ENCODE results near the gene HK1. TPM values are rescaled to one million over a fixed set of nuclear protein-coding genes. Genes with fewer than 3 reads are reported as not detected.
A peak's percentile ranks its signal among the peaks of the same experiment; 100 is the strongest.
"Not testable (repeated sequence)": the region's sequence is repeated elsewhere in the genome, so short reads cannot be mapped to it uniquely, and the experiment has no call there.

The HK1 gene
- total and polyA plus RNA-seq, 11 donors: 83.0 to 310 (median 227) TPM

- WGBS, 4 donors: 89 to 93% (median 91%) methylated on average over 11 of the region's 11 CpGs
- intact Hi-C loops (cut with DNase I): no loop called here
These were observed 16.8 kb downstream of the HK1 start for GRCh38 chr10:69295027-69295636.

GRCh38 chr10:69303632-69304051, 25.3 kb downstream of the HK1 start:
- Histone ChIP-seq H3K27me3 (no peaks in the 10 kb centered on the region), H3K36me3 (no peaks in the 10 kb centered on the region), H3K27ac (no peak overlapping the region), H3K9me3 (peaks cover 0 to 10% (median 0%) of the 10 kb centered on the region in 12 donors), H3K4me3 (no peak overlapping the region), H3K4me1 (peaks cover 0 to 6% (median 0%) of the 10 kb centered on the region in 12 donors)
- ATAC-seq (no peak), DNase-seq (peak in 1 of 5 donors; percentile 31)
- intact Hi-C loops (cut with DNase I): no loop called here
- no peak for TF ChIP-seq CTCF (IDR thresholded peaks at IDR 0.05)
- no peak for TF ChIP-seq POLR2A (IDR thresholded peaks at IDR 0.05)
- WGBS, 4 donors: 90 to 97% (median 96%) methylated on average over 3 of the region's 3 CpGs

More at GRCh38 chr10:69295027-69295636, 16.8 kb downstream of the HK1 start:
- peaks cover 0 to 5% (median 0%) of the 10 kb centered on the region in 12 donors for H3K4me1 ChIP-seq
- TF ChIP-seq POLR2A (IDR thresholded peaks at IDR 0.05): no peak
- TF ChIP-seq CTCF (IDR thresholded peaks at IDR 0.05): no peak
- no peak overlapping the region for H3K4me3 ChIP-seq
- H3K27me3 ChIP-seq: no peaks in the 10 kb centered on the region
- DNase-seq: no peak
- H3K27ac ChIP-seq: no peak overlapping the region
- no peaks in the 10 kb centered on the region for H3K36me3 ChIP-seq
- no peaks in the 10 kb centered on the region for H3K9me3 ChIP-seq
- ATAC-seq: no peak

- TF ChIP-seq CTCF (IDR thresholded peaks at IDR 0.05): no peak
- no peak for TF ChIP-seq POLR2A (IDR thresholded peaks at IDR 0.05)
- ATAC-seq: no peak
- Histone ChIP-seq H3K9me3 (peaks cover 0 to 7% (median 0%) of the 10 kb centered on the region in 12 donors), H3K27ac (no peak overlapping the region), H3K36me3 (no peaks in the 10 kb centered on the region), H3K27me3 (no peaks in the 10 kb centered on the region), H3K4me1 (peaks cover 0 to 9% (median 3%) of the 10 kb centered on the region in 12 donors), H3K4me3 (no peak overlapping the region)
- 85 to 96% (median 89%) methylated on average over 2 of the region's 2 CpGs for WGBS, 4 donors
- intact Hi-C loops (cut with DNase I): no loop called here
- DNase-seq: no peak
These were observed 28.1 kb downstream of the HK1 start for GRCh38 chr10:69306421-69306820.

- intact Hi-C loops (cut with DNase I): no loop called here
- DNase-seq (no peak), ATAC-seq (no peak)
- Histone ChIP-seq H3K27me3 (no peaks in the 10 kb centered on the region), H3K36me3 (no peaks in the 10 kb centered on the region), H3K4me3 (no peak overlapping the region), H3K4me1 (peaks cover 0 to 16% (median 9%) of the 10 kb centered on the region in 12 donors), H3K27ac (no peak overlapping the region), H3K9me3 (peaks cover 0 to under 1% (median 0%) of the 10 kb centered on the region in 12 donors)
- no peak for TF ChIP-seq POLR2A (IDR thresholded peaks at IDR 0.05)
- no peak for TF ChIP-seq CTCF (IDR thresholded peaks at IDR 0.05)
- WGBS, 4 donors: 87 to 92% (median 90%) methylated on average over 4 of the region's 4 CpGs
These were observed 29.1 kb downstream of the HK1 start for GRCh38 chr10:69307434-69307833.

- intact Hi-C loops (cut with DNase I); H3K4me3 ChIP-seq; DNase-seq; H3K27ac ChIP-seq; H3K36me3 ChIP-seq; H3K9me3 ChIP-seq; ATAC-seq; H3K27me3 ChIP-seq: not testable (repeated sequence)
- WGBS, 4 donors: 93 to 95% (median 94%) methylated on average over 10 of the region's 10 CpGs
- peaks cover 0 to 16% (median 9%) of the 10 kb centered on the region in 12 donors for H3K4me1 ChIP-seq
These were observed 30.0 kb downstream of the HK1 start for GRCh38 chr10:69308304-69308703.
